DMS53 (cell line): Measurements from ENCODE around the gene KRTAP10-8.
"Not testable (repeated sequence)": the region's sequence is repeated elsewhere in the genome, so short reads cannot be mapped to it uniquely, and the experiment has no call there.

Experiments used
- DNase-seq: peaks from one replicate; lab custom pipeline; 2025; lab: John Stamatoyannopoulos, UW

KRTAP10-8 gene

DNA sequence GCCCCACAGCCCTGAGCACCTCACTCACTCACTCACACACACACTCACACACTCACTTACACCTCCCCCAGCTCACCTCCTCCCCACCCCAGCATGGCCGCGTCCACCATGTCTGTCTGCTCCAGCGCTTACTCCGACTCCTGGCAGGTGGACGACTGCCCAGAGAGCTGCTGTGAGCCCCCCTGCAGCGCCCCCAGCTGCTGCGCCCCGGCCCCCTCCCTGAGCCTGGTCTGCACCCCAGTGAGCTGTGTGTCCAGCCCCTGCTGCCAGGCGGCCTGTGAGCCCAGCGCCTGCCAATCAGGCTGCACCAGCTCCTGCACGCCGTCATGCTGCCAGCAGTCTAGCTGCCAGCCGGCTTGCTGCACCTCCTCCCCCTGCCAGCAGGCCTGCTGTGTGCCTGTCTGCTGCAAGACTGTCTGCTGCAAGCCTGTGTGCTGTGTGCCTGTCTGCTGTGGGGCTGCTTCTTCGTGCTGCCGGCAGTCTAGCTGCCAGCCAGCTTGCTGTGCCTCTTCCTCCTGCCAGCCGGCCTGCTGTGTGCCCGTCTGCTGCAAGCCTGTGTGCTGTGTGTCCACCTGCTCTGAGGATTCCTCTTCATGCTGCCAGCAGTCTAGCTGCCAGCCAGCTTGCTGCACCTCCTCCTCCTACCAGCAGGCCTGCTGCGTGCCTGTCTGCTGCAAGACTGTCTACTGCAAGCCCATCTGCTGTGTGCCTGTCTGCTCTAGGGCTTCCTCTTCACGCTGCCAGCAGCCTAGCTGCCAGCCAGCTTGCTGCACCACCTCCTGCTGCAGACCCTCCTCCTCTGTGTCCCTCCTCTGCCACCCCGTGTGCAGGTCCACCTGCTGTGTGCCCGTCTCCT lies 34.7 kb downstream of the KRTAP10-8 start, which contains the start of gene KRTAP10-11:
KRTAP10-11 (plus strand) TSS at position 49 of the 856 bp plus-strand sequence; CDS start at position 94, 45 bp downstream.
- DNase-seq, result not testable (repeated sequence)

DNA sequence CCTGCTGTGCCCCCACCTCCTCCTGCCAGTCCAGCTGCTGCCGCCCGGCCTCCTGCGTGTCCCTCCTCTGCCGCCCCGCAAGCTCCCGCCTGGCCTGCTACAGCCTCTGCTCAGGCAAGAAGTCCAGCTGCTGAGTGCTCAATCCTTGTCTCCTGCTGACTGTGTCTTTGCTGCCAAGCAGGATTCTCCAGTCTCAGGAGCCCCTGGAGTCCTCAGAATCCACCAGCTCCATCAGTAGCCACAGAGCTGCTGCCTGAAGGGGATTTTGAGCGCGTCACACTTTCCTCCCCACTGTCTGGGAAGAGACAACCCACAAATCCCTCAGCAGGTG lies 35.3 kb downstream of the KRTAP10-8 start:
- DNase-seq, result no peak

DNA sequence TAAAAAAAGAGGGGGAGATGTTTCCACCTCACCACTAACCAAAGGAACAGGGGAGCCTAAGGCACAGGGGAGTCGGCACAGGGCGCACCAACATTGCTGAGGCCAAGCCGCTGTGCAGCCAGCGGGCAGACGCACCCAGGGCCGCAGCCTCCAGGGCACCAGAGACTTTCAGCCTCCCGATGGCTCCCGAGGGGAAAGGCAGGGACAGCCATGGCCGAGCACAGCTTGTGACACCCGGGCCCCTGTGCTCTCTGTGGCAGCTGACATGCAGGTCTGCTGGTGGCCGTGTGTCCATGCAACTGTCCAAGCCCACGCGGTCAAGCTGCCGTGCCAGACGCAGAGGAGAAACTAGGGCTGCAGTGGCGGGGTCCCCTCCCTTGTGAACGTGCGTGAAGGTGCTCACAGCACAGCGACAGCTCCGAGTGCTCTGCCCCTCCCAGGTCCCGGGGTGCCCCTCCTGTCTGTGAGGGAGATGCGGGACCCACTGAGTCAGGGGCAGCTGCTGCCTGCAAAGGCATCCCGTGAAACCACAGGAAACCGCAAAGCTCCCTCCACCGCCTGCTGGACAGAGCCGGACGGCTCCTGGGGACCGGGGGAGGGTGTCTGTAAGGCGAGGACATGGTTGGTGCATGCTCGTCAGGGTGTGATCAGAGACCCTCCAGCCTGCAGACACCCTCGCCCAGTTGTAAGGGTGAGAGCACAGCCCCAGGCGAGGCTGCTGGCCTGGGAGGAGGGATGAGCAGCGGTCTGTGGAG lies 36.9 kb downstream of the KRTAP10-8 start:
- no peak for DNase-seq

DNA sequence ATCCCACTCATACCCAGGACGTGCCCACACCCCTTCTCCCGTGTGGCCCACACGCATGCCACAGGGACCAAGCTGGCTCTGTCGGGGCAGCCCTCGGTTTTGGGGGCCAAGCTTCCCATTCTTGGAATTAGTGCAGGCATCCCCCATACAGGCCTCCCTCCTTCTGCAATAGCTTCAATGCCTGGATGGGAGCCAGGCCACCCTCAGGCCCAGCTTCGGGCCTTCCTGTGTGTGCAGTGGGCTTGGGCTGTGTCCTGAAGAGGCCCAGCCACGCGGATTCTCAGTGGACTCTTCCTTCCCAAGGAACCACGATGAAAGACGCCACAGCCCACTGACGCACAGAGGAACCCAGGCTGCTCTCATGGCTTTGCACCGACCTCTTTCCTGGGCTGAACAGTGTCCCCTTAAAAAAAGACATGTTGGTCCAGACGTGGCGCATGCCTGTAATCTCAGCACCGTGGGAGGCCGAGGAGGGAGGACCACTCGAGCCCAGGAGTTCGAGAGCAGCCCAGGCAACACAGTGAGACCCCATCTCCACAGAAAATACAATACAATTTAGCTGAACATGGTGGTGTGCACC lies 37.7 kb downstream of the KRTAP10-8 start:
- DNase-seq, result no peak

DNA sequence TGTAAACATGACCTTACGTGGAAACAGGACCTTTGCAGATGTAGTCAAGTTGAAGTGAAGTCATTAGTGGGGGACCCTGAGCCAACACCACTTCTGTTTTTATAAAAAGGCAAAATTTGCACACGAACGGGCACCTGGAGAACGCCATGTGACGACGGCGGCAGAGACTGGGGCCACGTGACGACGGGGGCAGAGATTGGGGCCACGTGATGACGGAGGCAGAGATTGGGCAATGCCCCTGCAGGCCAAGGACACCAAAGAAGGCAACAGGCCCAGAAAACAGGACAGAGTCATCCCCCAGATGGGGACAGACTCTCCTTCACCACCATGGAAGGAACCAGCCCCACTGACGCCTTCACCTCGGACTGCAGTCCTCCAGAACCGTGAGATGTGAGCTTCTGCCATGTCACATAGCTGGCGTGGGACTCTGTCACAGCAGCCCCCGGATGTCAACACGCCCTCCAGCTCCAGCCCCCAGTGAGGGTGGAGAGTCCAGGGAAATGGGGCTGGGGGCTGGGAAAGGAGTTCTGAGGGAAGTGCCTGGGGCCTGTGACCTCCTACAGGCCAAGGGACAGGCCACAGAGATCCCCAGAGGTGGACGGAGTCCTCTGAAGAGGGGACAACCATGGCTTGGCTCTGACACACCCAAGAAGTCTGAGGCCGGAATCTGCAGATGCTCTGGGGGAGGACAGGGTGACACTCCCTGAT lies 38.5 kb downstream of the KRTAP10-8 start:
- DNase-seq, result no peak

DNA sequence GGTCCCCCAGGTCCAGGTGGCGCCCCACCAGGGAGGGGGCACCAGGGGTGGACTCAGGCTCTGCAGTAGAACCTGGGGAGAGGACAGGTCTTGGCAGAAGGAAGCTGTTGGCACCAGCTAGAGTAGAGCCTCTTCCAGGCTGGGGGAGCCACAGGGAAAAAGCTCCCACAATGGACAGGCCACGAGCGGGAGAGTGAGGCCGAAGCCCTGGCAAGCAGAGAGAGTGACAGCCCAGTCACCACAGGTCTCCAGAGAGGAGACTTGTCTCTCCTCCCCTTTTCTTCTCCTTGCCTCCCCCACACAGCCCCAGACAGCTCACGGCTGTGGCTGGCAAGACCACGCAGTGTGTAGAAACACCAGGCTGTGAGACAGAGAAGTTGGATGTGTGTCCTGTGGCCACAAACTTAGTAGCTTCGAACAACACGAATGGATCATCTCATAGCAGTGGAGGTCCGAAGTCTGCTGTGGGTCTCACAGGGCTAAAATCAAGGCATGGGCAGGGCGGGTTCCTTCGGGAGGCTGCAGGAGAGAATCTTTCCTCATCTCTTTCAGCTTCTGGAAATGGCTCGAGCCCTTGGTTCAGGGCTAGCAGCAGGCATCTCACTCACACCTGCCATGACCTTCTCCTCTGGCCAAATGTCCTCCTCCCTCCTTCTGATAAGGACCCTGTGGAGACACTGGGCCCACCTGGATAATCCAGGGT lies 39.2 kb downstream of the KRTAP10-8 start:
- no peak for DNase-seq

DNA sequence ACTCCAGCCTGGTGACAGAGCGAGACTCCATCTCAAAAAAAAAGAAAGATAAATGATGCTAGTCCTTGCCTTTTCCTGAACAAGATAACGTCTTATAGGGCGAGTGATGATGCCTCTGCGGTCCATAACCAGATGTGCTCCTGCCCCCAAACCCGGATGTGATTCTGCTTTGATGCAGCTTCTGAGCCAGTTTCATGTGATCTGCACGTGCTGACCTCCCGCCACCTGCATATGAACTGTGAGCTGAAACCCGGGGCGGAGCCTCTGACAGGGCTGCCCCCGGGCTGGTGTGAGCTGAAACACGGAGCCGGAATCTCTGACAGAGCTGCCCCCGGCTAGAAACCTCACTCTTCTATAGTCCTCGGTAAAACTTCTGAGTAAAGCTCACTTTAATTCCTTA lies 41.2 kb downstream of the KRTAP10-8 start:
- no peak for DNase-seq

DNA sequence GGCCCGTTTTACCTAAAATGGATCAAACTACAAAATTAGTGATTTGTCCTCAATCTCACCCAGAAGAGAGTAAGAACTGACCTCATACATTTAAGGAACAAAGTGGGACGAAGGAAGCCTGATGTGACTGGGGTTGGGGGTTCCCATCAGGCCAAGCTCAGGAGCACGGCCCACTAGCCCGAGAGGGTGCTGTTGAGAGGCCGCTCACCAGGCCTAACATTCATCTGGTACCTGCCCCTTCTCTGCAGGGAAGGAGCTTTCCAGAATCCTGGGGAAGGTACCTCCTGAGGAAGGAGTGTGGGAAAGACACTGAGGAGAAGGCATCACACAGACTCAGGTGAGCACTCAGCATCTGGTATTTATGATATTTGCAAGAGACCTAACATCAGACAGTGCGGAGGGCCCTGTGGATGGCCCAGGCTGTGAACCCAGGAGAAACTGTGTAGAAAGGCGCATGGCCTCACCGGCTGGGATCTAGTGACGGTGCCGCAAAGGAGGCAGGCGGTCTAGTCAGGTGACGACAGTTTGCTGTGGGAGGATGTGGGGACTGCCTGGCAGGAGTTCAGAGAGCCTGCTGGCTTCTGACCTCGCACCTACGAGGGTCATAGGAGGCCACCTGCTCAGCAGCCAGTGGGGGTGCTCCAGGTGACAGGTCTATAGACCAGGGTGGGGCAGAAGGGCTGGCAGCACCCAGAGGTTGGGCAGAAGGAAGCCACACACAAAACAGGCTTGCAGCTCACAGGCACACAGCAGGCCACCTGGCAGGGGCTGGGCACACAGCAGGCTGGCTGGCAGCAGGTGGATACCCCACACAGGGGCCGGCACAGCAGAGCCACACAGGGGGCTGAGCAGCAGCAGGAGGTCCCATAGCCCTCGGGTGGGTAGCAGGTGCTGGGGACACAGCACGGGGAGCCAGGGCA lies 42.0 kb downstream of the KRTAP10-8 start:
- no peak for DNase-seq

DNA sequence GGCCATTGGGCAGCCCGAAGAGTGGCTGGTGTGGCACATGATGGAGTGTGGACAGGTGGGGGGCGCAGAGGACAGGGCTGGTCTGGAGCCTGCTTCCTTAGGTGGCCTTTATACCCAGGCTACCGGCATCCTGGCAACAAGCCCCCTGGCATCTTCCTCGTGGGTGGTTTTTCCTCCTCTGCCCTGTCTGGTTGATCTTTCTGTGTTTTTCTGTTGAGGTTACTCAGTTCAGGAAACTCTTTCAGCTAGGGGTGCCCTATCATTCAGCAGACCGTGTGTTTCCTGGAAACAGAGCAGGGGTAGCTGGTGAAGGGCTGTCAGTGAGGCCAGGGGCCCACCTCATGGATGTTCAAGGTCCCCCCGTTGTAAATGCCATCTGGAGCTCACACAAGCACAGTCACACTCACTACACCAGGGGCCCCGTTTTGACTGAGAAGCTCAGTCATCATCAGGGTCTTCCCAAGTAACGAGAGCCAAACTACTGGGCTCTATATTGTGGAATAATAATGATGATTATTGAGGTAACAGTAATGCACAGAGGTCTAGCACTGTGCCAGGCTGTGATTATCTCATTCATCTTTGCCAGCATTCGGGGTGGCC lies 42.8 kb downstream of the KRTAP10-8 start, which contains the start of gene KRTAP12-4:
KRTAP12-4 (minus strand) TSS at position 84 of the 600 bp plus-strand sequence; CDS start at position 39, 45 bp downstream.
- DNase-seq, result no peak

DNA sequence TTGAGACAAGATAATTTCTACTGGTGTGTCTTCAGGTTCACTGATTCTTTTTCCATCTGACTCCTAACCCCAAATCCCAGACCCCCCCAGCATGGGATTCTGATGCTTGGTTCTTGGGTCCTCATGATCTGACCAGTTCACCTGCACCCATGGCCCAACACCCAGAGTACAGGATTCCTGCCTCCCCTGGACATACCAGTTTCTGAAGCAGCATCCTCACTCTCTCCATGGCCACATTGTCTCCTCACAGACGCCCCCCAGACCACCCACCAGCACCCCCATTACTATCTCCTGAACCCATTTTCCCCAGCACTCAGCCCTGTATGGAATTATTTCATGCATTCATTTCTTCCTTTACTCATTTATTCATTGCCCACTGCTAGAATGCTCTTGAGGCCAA lies 45.0 kb downstream of the KRTAP10-8 start:
- no peak for DNase-seq

DNA sequence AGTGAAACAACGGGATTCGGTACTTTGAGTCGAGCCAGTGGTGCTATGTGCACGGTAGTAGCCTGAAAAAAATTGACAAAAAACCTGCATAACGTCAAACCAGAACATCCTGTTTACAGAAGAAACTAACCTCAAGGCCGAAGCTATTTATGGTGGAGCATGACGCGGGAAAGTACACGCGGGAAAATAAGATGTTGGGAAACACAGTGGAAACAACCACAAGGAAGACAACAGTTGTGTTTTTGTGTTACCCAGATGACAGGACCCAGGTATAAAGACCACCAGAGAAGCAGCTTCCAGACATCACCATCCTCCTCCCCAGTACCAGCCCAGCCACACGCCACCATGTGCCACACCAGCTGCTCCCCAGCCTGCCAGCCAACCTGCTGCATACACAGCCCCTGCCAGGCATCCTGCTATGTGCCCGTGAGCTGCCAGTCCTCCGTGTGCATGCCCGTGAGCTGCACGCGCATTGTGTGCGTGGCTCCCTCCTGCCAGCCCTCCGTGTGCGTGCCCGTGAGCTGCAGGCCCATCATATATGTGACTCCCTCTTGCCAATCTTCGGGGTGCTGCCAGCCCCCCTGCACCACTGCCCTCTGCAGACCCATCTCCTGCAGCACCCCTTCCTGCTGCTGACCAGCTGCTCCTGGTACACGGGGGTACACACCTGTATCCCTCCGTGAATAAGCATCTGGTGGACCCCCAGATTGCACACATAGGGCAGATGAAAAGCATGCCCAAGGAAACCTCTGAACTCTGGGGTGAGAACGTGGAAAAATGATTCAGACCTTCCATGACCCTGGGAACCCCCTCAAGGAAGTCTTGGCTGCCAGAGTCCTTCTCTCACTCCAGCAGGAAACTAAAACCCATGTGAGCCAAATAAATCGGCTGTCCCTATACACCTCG lies 46.0 kb downstream of the KRTAP10-8 start, which contains the start of gene KRTAP12-3:
KRTAP12-3 (plus strand) TSS at position 298 of the 906 bp plus-strand sequence; CDS start at position 346, 48 bp downstream.
- no peak for DNase-seq

DNA sequence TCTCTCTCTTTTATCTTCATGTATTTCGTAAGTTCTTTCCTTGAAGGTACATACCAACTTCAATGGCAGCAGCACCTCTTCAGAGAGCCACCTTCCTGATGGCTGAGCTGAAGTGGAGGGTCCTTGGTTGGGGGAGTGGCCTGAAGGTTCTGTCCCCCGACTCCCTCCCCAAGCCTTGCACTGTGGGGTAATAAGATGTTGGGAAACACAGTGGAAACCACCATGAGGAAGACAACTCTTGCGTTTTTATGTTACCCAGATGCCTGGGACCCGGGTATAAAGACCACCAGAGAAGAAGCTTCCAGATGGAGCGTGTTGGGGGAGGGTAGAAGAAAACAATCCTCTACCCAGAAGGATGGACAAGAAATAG lies 46.6 kb downstream of the KRTAP10-8 start:
- no peak for DNase-seq

DNA sequence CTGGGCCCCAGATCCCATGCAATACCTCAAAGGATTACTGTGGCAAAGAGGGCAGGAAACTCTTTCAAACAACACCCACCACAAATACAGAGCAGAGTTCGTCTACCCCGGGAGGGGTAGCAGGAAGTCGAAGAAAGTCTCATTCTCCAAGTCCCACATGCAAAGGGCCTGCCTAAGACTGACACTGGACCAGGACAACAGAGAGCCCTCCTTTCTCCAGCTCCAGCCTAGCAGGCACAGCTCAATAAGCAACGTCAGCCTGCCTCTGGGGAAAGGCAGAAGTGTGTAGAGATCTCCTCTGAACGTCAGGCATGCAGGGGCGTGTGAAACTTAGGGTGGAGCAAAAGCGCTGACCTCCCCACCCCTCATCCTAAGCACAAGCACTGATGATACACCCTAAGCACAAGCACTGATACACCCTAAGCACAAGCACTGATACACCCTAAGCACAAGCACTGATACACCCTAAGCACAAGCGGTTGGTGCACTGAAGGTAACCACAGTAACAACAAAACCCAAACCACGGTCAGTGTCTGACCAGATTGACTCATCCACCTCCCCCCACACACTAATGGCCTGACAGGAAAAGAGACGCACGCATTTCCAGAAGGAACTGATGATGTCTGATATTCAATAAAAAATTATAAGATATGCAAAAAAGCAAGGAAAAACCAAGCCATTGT lies 47.2 kb downstream of the KRTAP10-8 start:
- no peak for DNase-seq

DNA sequence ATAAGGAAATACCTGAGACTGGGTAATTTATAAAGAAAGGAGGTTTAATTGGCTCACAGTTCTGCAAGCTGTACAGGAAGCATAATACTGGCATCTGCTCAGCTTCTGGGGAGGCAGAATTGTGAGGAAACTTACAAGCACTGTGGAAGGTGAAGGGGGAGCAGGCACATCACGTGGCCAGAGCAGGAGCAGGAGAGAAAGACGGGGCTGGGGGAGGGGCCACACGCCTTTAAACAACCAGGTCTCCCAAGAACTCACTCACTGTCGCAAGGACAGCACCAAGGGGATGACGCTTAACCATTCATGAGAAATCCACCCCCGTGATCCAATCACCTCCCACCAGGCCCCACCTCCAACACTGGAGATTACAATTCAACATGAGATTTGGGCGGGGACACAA lies 49.7 kb downstream of the KRTAP10-8 start:
- not testable (repeated sequence) for DNase-seq
